Measurements from ENCODE around the gene RBPJL.

Gene RBPJL

GRCh38 chr20:45301824-45302271 is 4.8 kb upstream of the RBPJL start:
- DNase-seq (ENCODE audit: insufficient read length, low spot score): no peak
- no peak for FAIRE-seq
- no peak for TF ChIP-seq CTCF (IDR thresholded peaks at IDR 0.05; ENCODE audit: insufficient read depth, missing control alignments)

- FAIRE-seq: no peak
- no peak for TF ChIP-seq CTCF (IDR thresholded peaks at IDR 0.05; ENCODE audit: insufficient read depth, missing control alignments)
- no peak for DNase-seq (ENCODE audit: insufficient read length, low spot score)
These were observed 2.8 kb upstream of the RBPJL start for GRCh38 chr20:45303586-45304463.

GRCh38 chr20:45304464-45304999 is 2.1 kb upstream of the RBPJL start:
- no peak for DNase-seq (ENCODE audit: insufficient read length, low spot score)
- FAIRE-seq: no peak
- TF ChIP-seq CTCF (IDR thresholded peaks at IDR 0.05; ENCODE audit: insufficient read depth, missing control alignments): no peak

- DNase-seq (ENCODE audit: insufficient read length, low spot score) (no peak), FAIRE-seq (no peak)
- TF ChIP-seq CTCF (IDR thresholded peaks at IDR 0.05; ENCODE audit: insufficient read depth, missing control alignments): no peak
These were observed 1.4 kb upstream of the RBPJL start for GRCh38 chr20:45305262-45305661.

GRCh38 chr20:45307076-45307640 is 518 bp downstream of the RBPJL start:
- DNase-seq (ENCODE audit: insufficient read length, low spot score) (no peak), FAIRE-seq (no peak)
- no peak for TF ChIP-seq CTCF (IDR thresholded peaks at IDR 0.05; ENCODE audit: insufficient read depth, missing control alignments)

GRCh38 chr20:45308117-45308778 is 1.6 kb downstream of the RBPJL start, which contains the start of gene MATN4:
Gene MATN4, minus strand, starts transcription at chr20:45308299. Its CDS starts 2,717 bp downstream, at chr20:45305582.
- no peak for FAIRE-seq
- no peak for TF ChIP-seq CTCF (IDR thresholded peaks at IDR 0.05; ENCODE audit: insufficient read depth, missing control alignments)
- DNase-seq (ENCODE audit: insufficient read length, low spot score): no peak

All from D721Med (cell line).